K562 (cell line): ENCODE results near the gene SLC16A1. TPM values are rescaled to one million over a fixed set of nuclear protein-coding genes. Genes with fewer than 3 reads are reported as not detected.

Source experiments
- ARNT ChIP-seq, 2 experiments: fragments of 450-650 bp; IDR thresholded peaks; 2 replicates each; pipeline ENCODE4 v1.6.1; 2016; ENCODE audit warnings: mild to moderate bottlenecking in 1 of 2
- ATF7 ChIP-seq: fragments of 450-650 bp; IDR thresholded peaks from 2 replicates; pipeline ENCODE4 v1.7.1; 2014; ENCODE audit warnings: mild to moderate bottlenecking, moderate library complexity
- CREBBP ChIP-seq: IDR thresholded peaks from one replicate; pipeline ENCODE4 v1.6.1; 2012; ENCODE audit warnings: low read depth, mild to moderate bottlenecking, control low read depth, inconsistent platforms, low read length
- DPF2 ChIP-seq: fragments of 450-650 bp; IDR thresholded peaks from 2 replicates; pipeline ENCODE4 v1.6.1; 2016
- HDAC6 ChIP-seq: IDR thresholded peaks from 2 replicates; pipeline ENCODE4 v1.6.1; 2012; ENCODE audit warnings: low read depth, mild to moderate bottlenecking, control low read depth, inconsistent platforms, low read length, moderate library complexity
- HEY1 ChIP-seq: fragments of 250-450 bp; sonication (Bioruptor Pico); IDR thresholded peaks from 2 replicates; pipeline ENCODE4 v1.5.0; 2020; ENCODE audit warnings: mild to moderate bottlenecking, moderate library complexity, borderline replicate concordance
- HMG20A ChIP-seq: fragments of 450-650 bp; formaldehyde crosslinking; conservative IDR thresholded peaks from 2 replicates; pipeline ENCODE4 v1.4.0; 2020; ENCODE audit warnings: mild to moderate bottlenecking, mixed read lengths
- L3MBTL2 ChIP-seq: fragments of 450-650 bp; IDR thresholded peaks from 2 replicates; pipeline ENCODE4 v1.6.1; 2016; ENCODE audit warnings: mild to moderate bottlenecking, moderate library complexity
- MED1 ChIP-seq: sonication (generic); formaldehyde crosslinking; IDR thresholded peaks from 2 replicates; pipeline ENCODE4 v1.8.1; 2023; ENCODE audit warnings: missing genetic modification reagents, borderline replicate concordance
- POLR2AphosphoS2 ChIP-seq: IDR thresholded peaks from 2 replicates; pipeline ENCODE4 v1.6.1; 2012; ENCODE audit warnings: low read length, improper control_type of control experiment
- POLR3G ChIP-seq: IDR thresholded peaks from 2 replicates; pipeline ENCODE4 v1.6.1; 2011; ENCODE audit not compliant: insufficient read length, insufficient replicate concordance; ENCODE audit errors: extremely low read depth
- SOX6 ChIP-seq: fragments of 450-650 bp; IDR thresholded peaks from 2 replicates; pipeline ENCODE4 v1.6.1; 2014; ENCODE audit warnings: mild to moderate bottlenecking
- ZBTB40 ChIP-seq, 2 experiments: fragments of 450-650 bp in 1 of 2; sonication (generic) in 1 of 2; formaldehyde crosslinking in 1 of 2; IDR thresholded peaks; 2 replicates each; pipeline versions ENCODE4 v1.7.1 to v1.9.0; 2016 to 2022; ENCODE audit warnings: inconsistent platforms in 1 of 2, mild to moderate bottlenecking in 1 of 2, missing genetic modification reagents in 1 of 2
- ZNF274 ChIP-seq: IDR thresholded peaks from 2 replicates; pipeline ENCODE4 v1.6.1; 2011; ENCODE audit warnings: low read depth, mild to moderate bottlenecking, low read length, moderate library complexity, borderline replicate concordance
- ZNF584 ChIP-seq: fragments of 200-800 bp; sonication (Bioruptor generic); IDR thresholded peaks from 2 replicates; pipeline ENCODE4 v1.6.1; 2016; ENCODE audit warnings: low read depth, mild to moderate bottlenecking, missing genetic modification characterization, missing compliant biosample characterization
- polyA plus RNA-seq, 8 experiments: library from polyadenylated mRNA; depleted of rRNA in 4 of 8; stranded (reverse) in 5 of 8; unstranded in 3 of 8; fragments of >200 nt; fragmentation: Nextera tagmentation in 2 of 8; fragmentation: Illumina TruSeq in 1 of 8; extraction: Ambion mirVana in 2 of 8; extraction: Trizol in 1 of 8; gene quantifications; 2 replicates each; pipeline versions ENCODE4 v1.2.1 to v1.2.3, GENCODE V29; 2011 to 2014; ENCODE audit warnings: inconsistent platforms in 1 of 8, missing spikeins in 1 of 8
- total RNA-seq, 7 experiments: library from RNA; depleted of rRNA in 6 of 7; stranded (reverse); fragments of >200 nt in 6 of 7; fragmentation: Illumina TruSeq in 2 of 7; extraction: Trizol in 2 of 7; gene quantifications; 2 replicates each; pipeline versions ENCODE4 v1.2.1 to v1.2.3, GENCODE V29; 2011 to 2021; ENCODE audit warnings: low replicate concordance in 1 of 7
- TF ChIP-seq, protein P1 (sequence below): sonication (generic); formaldehyde crosslinking; IDR thresholded peaks from 2 replicates; pipeline ENCODE4 v1.8.0; 2023; ENCODE audit warnings: mild to moderate bottlenecking, missing genetic modification reagents

The SLC16A1 gene
- total and polyA plus RNA-seq, 9 of the 15 experiments (the other 6 are each of a cell fraction or from before 2014, with no cell fraction given): 73.1 to 244 (median 117) TPM

- TF ChIP-seq, protein P1, sequence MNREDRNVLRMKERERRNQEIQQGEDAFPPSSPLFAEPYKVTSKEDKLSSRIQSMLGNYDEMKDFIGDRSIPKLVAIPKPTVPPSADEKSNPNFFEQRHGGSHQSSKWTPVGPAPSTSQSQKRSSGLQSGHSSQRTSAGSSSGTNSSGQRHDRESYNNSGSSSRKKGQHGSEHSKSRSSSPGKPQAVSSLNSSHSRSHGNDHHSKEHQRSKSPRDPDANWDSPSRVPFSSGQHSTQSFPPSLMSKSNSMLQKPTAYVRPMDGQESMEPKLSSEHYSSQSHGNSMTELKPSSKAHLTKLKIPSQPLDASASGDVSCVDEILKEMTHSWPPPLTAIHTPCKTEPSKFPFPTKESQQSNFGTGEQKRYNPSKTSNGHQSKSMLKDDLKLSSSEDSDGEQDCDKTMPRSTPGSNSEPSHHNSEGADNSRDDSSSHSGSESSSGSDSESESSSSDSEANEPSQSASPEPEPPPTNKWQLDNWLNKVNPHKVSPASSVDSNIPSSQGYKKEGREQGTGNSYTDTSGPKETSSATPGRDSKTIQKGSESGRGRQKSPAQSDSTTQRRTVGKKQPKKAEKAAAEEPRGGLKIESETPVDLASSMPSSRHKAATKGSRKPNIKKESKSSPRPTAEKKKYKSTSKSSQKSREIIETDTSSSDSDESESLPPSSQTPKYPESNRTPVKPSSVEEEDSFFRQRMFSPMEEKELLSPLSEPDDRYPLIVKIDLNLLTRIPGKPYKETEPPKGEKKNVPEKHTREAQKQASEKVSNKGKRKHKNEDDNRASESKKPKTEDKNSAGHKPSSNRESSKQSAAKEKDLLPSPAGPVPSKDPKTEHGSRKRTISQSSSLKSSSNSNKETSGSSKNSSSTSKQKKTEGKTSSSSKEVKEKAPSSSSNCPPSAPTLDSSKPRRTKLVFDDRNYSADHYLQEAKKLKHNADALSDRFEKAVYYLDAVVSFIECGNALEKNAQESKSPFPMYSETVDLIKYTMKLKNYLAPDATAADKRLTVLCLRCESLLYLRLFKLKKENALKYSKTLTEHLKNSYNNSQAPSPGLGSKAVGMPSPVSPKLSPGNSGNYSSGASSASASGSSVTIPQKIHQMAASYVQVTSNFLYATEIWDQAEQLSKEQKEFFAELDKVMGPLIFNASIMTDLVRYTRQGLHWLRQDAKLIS (CRISPR knock-in tag): no peak
- TF ChIP-seq CREBBP (no peak), POLR3G (no peak), ARNT (IDR thresholded peaks at IDR 0.05) (0 out of 4 replicates have a peak, but pooled peaks of 1 of the 2 experiments have one; percentile 17), DPF2 (peak; percentile 92), HMG20A (CRISPR knock-in tag) (no peak), ZNF584 (CRISPR knock-in tag) (no peak), ZNF274 (no peak), HDAC6 (no peak), MED1 (CRISPR knock-in tag) (no peak), ZBTB40 (IDR thresholded peaks at IDR 0.05) (no peak), ZBTB40 (CRISPR knock-in tag; IDR thresholded peaks at IDR 0.05) (no peak), SOX6 (peak; percentile 84), POLR2AphosphoS2 (no peak), HEY1 (CRISPR knock-in tag) (no peak), ATF7 (peak; percentile 78), L3MBTL2 (no peak)
Measured at GRCh38 chr1:112904071-112904830, 51.7 kb downstream of the SLC16A1 start (continued).
